Glomerular visceral epithelial cell (primary cell): Measurements from ENCODE around the gene ATP5MK.
"Not testable (repeated sequence)": the region's sequence is repeated elsewhere in the genome, so short reads cannot be mapped to it uniquely, and the experiment has no call there.

ENCODE experiments used
- DNase-seq: peaks from one replicate; pipeline ENCODE4 v3.0.0-alpha.2; 2016; ENCODE audit errors: extremely low spot score

The ATP5MK gene

GRCh38 chr10:103396067-103396788, at the start of gene ATP5MK, which contains the start of gene PDCD11:
Gene ATP5MK (minus strand): TSS chr10:103396475. CDS start chr10:103392457, 4,018 bp downstream.
Gene PDCD11 (plus strand): TSS chr10:103396626. CDS start chr10:103398427, 1,801 bp downstream.
- DNase-seq: peak; percentile 98

- no peak for DNase-seq
Measured at GRCh38 chr10:103445366-103445765, 49.1 kb upstream of the ATP5MK start.

GRCh38 chr10:103444478-103444877, 48.2 kb upstream of the ATP5MK start:
- no peak for DNase-seq

GRCh38 chr10:103443475-103444185, 47.4 kb upstream of the ATP5MK start:
- DNase-seq: no peak

GRCh38 chr10:103442031-103442461, 45.8 kb upstream of the ATP5MK start:
- DNase-seq: peak; percentile 55

GRCh38 chr10:103441611-103442010, 45.3 kb upstream of the ATP5MK start:
- no peak for DNase-seq

- DNase-seq: no peak
Measured at GRCh38 chr10:103441206-103441605, 44.9 kb upstream of the ATP5MK start.

GRCh38 chr10:103440416-103440815, 44.1 kb upstream of the ATP5MK start:
- DNase-seq: no peak

GRCh38 chr10:103439776-103440175, 43.5 kb upstream of the ATP5MK start:
- DNase-seq: no peak

GRCh38 chr10:103433858-103434257, 37.6 kb upstream of the ATP5MK start:
- DNase-seq: no peak

- DNase-seq: no peak
Measured at GRCh38 chr10:103431902-103432301, 35.6 kb upstream of the ATP5MK start.

GRCh38 chr10:103429647-103430046, 33.4 kb upstream of the ATP5MK start:
- DNase-seq: no peak

GRCh38 chr10:103428989-103429643, 32.8 kb upstream of the ATP5MK start:
- DNase-seq: no peak

- DNase-seq: no peak
Measured at GRCh38 chr10:103427866-103428265, 31.6 kb upstream of the ATP5MK start.

- DNase-seq: no peak
Measured at GRCh38 chr10:103423748-103424147, 27.5 kb upstream of the ATP5MK start.

- DNase-seq: no peak
Measured at GRCh38 chr10:103419101-103419500, 22.8 kb upstream of the ATP5MK start.

- no peak for DNase-seq
Measured at GRCh38 chr10:103417601-103418000, 21.3 kb upstream of the ATP5MK start.

- DNase-seq: not testable (repeated sequence)
Measured at GRCh38 chr10:103417148-103417469, 20.8 kb upstream of the ATP5MK start.

GRCh38 chr10:103416436-103417147, 20.3 kb upstream of the ATP5MK start:
- DNase-seq: peak; percentile 53

- no peak for DNase-seq
Measured at GRCh38 chr10:103415581-103415980, 19.3 kb upstream of the ATP5MK start.

GRCh38 chr10:103413564-103413963, 17.3 kb upstream of the ATP5MK start:
- no peak for DNase-seq
